ENCODE results near the gene CNRIP1. TPM values are rescaled to one million over a fixed set of nuclear protein-coding genes. Genes with fewer than 3 reads are reported as not detected.

Gene CNRIP1
- total and polyA plus RNA-seq, 2 donors from 2014 or later: 8.7 to 14.1 TPM

DNA sequence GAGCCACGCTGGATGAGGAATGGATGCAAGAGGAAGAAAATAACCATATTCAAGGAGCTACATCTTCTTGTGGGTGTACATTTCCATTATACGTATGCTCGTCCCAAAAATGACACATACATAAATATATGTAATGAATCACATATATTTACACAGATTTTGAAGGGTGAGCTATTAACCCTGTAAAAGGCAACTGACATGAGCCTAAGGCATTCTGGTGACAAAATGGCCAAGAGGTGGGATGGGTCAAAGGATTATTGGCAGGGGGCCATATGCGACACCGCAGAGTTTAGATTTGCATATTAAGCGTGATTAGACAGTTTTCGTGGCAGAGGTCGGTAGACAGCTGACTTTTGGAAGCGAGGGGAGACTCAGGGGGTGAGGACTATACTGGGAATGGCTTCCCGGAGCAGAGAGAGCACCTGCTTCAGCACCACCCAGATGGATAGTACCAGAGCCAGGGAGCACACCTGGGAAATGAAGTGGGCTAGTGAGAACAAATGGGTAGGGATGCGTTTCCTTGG lies 431 bp upstream of the CNRIP1 start:
- Histone ChIP-seq H3K4me1 (ENCODE audit: control insufficient read depth in 2 of 3, insufficient read depth in 2 of 3, low read depth in 1 of 3, low read length in 3 of 3) (peaks cover 0 to 8% (median 0%) of the 10 kb centered on the region in 3 donors), H3K9me3 (ENCODE audit: control insufficient read depth in 2 of 3, insufficient read depth in 1 of 3, low read length in 3 of 3) (no peaks in the 10 kb centered on the region), H3K27me3 (ENCODE audit: control insufficient read depth, insufficient read depth, low read length) (no peaks in the 10 kb centered on the region), H3K27ac (ENCODE audit: low read depth in 2 of 2, low read length in 2 of 2) (peak overlapping the region in 1 of 2 donors; percentile 76), H3K4me3 (ENCODE audit: low read length in 3 of 3) (peak overlapping the region; percentile 34 to 70 (median 66)), H3K9ac (ENCODE audit: low read length in 3 of 3) (peak overlapping the region in 1 of 3 donors; percentile 61), H3K36me3 (ENCODE audit: control insufficient read depth in 2 of 3, insufficient read depth in 3 of 3, low read length in 3 of 3) (no peaks in the 10 kb centered on the region)
- intact Hi-C loops (cut with DNase I): no loop called here
- FAIRE-seq: no peak
- DNase-seq: peak in 4 of 5 donors; percentile 49 to 79 (median 64)
- TF ChIP-seq, protein P1, sequence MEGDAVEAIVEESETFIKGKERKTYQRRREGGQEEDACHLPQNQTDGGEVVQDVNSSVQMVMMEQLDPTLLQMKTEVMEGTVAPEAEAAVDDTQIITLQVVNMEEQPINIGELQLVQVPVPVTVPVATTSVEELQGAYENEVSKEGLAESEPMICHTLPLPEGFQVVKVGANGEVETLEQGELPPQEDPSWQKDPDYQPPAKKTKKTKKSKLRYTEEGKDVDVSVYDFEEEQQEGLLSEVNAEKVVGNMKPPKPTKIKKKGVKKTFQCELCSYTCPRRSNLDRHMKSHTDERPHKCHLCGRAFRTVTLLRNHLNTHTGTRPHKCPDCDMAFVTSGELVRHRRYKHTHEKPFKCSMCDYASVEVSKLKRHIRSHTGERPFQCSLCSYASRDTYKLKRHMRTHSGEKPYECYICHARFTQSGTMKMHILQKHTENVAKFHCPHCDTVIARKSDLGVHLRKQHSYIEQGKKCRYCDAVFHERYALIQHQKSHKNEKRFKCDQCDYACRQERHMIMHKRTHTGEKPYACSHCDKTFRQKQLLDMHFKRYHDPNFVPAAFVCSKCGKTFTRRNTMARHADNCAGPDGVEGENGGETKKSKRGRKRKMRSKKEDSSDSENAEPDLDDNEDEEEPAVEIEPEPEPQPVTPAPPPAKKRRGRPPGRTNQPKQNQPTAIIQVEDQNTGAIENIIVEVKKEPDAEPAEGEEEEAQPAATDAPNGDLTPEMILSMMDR (IDR thresholded peaks at IDR 0.05; ENCODE audit: borderline replicate concordance, extremely low read depth, insufficient read depth): no peak

DNA sequence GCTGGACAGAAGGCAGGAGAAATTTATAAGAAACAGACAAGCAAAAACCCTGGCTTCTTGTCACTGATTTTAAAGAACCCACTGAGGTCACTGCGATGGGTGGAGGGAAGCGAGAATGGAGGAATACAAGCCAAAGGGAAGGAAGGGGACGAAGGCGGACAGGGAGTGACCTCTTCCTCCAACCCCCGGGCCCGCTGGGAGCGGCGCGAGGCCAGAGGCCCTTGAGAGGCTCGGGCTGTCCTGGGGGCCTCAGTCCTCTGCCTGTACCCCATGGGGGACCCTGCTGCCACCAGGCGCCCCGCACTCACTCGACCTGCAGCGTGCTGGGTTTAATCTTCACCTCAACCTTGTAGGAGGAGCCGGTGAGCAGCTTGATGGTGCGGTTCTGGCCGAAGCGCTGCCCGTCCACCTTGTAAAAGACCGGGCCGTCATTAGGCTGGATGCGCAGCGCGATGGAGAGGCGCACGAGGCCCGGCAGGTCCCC lies 793 bp downstream of the CNRIP1 start:
- H3K4me1 ChIP-seq (ENCODE audit: control insufficient read depth in 2 of 3, insufficient read depth in 2 of 3, low read depth in 1 of 3, low read length in 3 of 3): peaks cover 0 to 8% (median 0%) of the 10 kb centered on the region in 3 donors
- no peaks in the 10 kb centered on the region for H3K27me3 ChIP-seq (ENCODE audit: control insufficient read depth, insufficient read depth, low read length)
- no peaks in the 10 kb centered on the region for H3K36me3 ChIP-seq (ENCODE audit: control insufficient read depth in 2 of 3, insufficient read depth in 3 of 3, low read length in 3 of 3)
- DNase-seq (peak in 2 of 5 donors; percentile 25 to 80), FAIRE-seq (no peak)
- no peaks in the 10 kb centered on the region for H3K9me3 ChIP-seq (ENCODE audit: control insufficient read depth in 2 of 3, insufficient read depth in 1 of 3, low read length in 3 of 3)
- H3K4me3 ChIP-seq (ENCODE audit: low read length in 3 of 3): peak overlapping the region; percentile 59 to 71 (median 66)
- peak overlapping the region; percentile 83 to 89 for H3K27ac ChIP-seq (ENCODE audit: low read depth in 2 of 2, low read length in 2 of 2)
- TF ChIP-seq, protein P1 (IDR thresholded peaks at IDR 0.05; ENCODE audit: borderline replicate concordance, extremely low read depth, insufficient read depth): no peak
- intact Hi-C loops (cut with DNase I): no loop called here
- peak overlapping the region; percentile 21 to 75 (median 74) for H3K9ac ChIP-seq (ENCODE audit: low read length in 3 of 3)

DNA sequence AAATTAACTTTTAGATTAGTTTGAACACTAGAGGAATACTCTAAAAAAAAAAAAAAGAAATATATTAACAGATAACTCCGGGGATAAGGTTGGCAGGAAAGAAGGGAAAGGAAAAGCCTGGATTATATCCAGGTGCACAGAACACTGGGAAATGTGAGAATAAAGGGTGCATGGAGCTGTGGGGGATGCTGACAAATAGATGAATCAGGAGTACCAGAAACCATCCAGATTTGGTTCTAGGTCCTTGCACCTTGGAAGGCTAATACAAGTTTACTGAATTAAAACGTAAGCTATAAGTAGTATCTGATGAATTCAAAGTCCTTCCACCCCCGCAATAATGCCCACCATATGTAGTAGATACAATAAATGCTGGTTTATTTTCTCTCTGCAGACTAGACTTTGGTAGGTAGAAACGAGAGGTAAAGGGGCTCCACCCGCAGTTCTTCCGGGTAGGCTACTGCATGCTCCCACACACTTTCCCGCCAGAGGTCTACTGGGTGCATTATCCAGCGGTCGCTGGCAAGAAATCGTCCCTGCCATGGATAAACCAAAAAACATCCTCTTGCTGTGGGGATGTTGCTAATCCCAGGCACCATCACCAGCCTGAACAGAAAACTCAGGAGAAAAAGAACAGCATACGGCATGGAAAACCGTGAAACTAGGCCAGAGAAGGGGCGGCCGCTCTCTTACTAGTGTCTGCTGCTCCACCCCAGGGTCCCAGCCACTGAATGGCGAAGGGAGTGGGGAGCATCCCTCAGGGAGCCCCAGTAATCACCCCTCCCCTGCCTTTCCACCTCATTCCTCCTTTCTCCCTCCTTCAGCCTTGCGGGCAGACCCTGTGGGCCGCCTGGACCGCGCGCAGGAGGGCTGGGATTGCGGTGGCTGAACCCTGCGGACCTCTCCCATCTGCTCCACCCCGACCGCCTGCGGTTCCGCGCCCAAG lies 1.5 kb downstream of the CNRIP1 start:
- TF ChIP-seq, protein P1 (IDR thresholded peaks at IDR 0.05; ENCODE audit: borderline replicate concordance, extremely low read depth, insufficient read depth): no peak
- Histone ChIP-seq H3K9me3 (ENCODE audit: control insufficient read depth in 2 of 3, insufficient read depth in 1 of 3, low read length in 3 of 3) (no peaks in the 10 kb centered on the region), H3K27ac (ENCODE audit: low read depth in 2 of 2, low read length in 2 of 2) (peak overlapping the region; percentile 83 to 89), H3K4me3 (ENCODE audit: low read length in 3 of 3) (peak overlapping the region; percentile 59 to 71 (median 66)), H3K36me3 (ENCODE audit: control insufficient read depth in 2 of 3, insufficient read depth in 3 of 3, low read length in 3 of 3) (no peaks in the 10 kb centered on the region), H3K27me3 (ENCODE audit: control insufficient read depth, insufficient read depth, low read length) (no peaks in the 10 kb centered on the region), H3K4me1 (ENCODE audit: control insufficient read depth in 2 of 3, insufficient read depth in 2 of 3, low read depth in 1 of 3, low read length in 3 of 3) (peaks cover 0 to 8% (median 0%) of the 10 kb centered on the region in 3 donors), H3K9ac (ENCODE audit: low read length in 3 of 3) (peak overlapping the region in 2 of 3 donors; percentile 21 to 75)
- DNase-seq (peak in 3 of 5 donors; percentile 17 to 67 (median 40)), FAIRE-seq (no peak)
- intact Hi-C loops (cut with DNase I): no loop called here
